HCT116 (cell line): ENCODE data around the gene EDEM3. TPM values are rescaled to one million over a fixed set of nuclear protein-coding genes. Genes with fewer than 3 reads are reported as not detected.

Experiments
- ATAC-seq: fragments of 200-7000 bp; cut with Tn5 transposase; 2 replicates; pipeline ENCODE4 v1.9.1; 2020; ENCODE audit warnings: mild to moderate bottlenecking, moderate library complexity
- BruUV-seq: library from RNA; stranded (reverse); fragments of 400-500 nt; replicated peaks from 2 replicates; lab custom pipeline; 2021; lab: Mats Ljungman, UMichigan
- CTCF ChIA-PET: fragments of 300-600 bp; sonication (Branson Sonifier 250); formaldehyde crosslinking; loops from one replicate; lab custom pipeline; 2021; ENCODE audit warnings: antibody characterized with exemption; lab: Charles Lee
- POLR2A ChIA-PET: fragments of 300-600, 350-600 bp; sonication (Branson Sonifier 250); formaldehyde crosslinking; loops from one replicate; lab custom pipeline; 2021; ENCODE audit warnings: antibody characterized with exemption; lab: Charles Lee
- RAD21 ChIA-PET, 2 experiments: fragments of 300-600 bp; sonication (Branson Sonifier 250); formaldehyde crosslinking; loops; one replicate each; lab custom pipeline; 2023; ENCODE audit warnings: low total read pairs in 2 of 2; ENCODE audit not compliant: uncharacterized antibody in 2 of 2, unreplicated experiment in 2 of 2, low non-redundant PET in 1 of 2; lab: Charles Lee
- DNase-seq: peaks from one replicate; pipeline ENCODE4 v3.0.0-alpha.2; 2010; ENCODE audit warnings: low read depth, low spot score
- H2AFZ ChIP-seq: fragments of 200-600 bp; shearing (Covaris generic), sonication (generic); 2 replicates; pipeline ENCODE4 v1.6.1; 2017; ENCODE audit warnings: low read depth, mixed run types, mixed read lengths, antibody characterized with exemption, low read length; ENCODE audit not compliant: poor library complexity, severe bottlenecking
- H3K27ac ChIP-seq: 2 replicates; pipeline ENCODE4 v1.5.1; 2012; ENCODE audit warnings: low read depth, low read length
- H3K27me3 ChIP-seq: fragments of 200-600 bp; sonication (generic); 2 replicates; pipeline ENCODE4 v1.6.1; 2016; ENCODE audit warnings: mixed run types, low read length, mixed read lengths; ENCODE audit not compliant: insufficient read depth
- H3K36me3 ChIP-seq, 2 experiments: fragments of 200-500 bp in 1 of 2; fragments of 200-600 bp in 1 of 2; sonication (Bioruptor generic) in 1 of 2; sonication (generic) in 1 of 2; 2 replicates each; pipeline versions ENCODE4 v1.5.1 to v1.6.1; 2014 to 2016; ENCODE audit warnings: low read length in 2 of 2, inconsistent platforms in 1 of 2, mixed read lengths in 1 of 2, mixed run types in 1 of 2; ENCODE audit not compliant: insufficient read depth in 2 of 2, control insufficient read depth in 1 of 2
- H3K4me1 ChIP-seq, 2 experiments: fragments of 200-600 bp in 1 of 2; sonication (generic) in 1 of 2; 2 replicates each; pipeline versions ENCODE4 v1.5.1 to v1.6.1; 2012 to 2017; ENCODE audit warnings: low read length in 2 of 2, inconsistent platforms in 1 of 2, mild to moderate bottlenecking in 1 of 2, mixed read lengths in 1 of 2, mixed run types in 1 of 2, moderate library complexity in 1 of 2; ENCODE audit not compliant: insufficient read depth in 2 of 2, control insufficient read depth in 1 of 2
- H3K4me2 ChIP-seq: fragments of 200-600 bp; sonication (generic); 2 replicates; pipeline ENCODE4 v1.6.1; 2017; ENCODE audit warnings: mixed run types, low read length, mixed read lengths
- H3K4me3 ChIP-seq, 2 experiments: fragments of 200-600 bp in 1 of 2; sonication (generic) in 1 of 2; replicated peaks in 1 of 2; 2 replicates each; pipeline ENCODE4 v1.5.1; 2011 to 2016; ENCODE audit warnings: low read length in 2 of 2, control low read depth in 1 of 2, low read depth in 1 of 2, mild to moderate bottlenecking in 1 of 2, mixed read lengths in 1 of 2, mixed run types in 1 of 2
- H3K79me2 ChIP-seq: fragments of 200-600 bp; sonication (generic); 2 replicates; pipeline ENCODE4 v1.6.1; 2017; ENCODE audit warnings: mild to moderate bottlenecking, mixed run types, low read length, moderate library complexity, mixed read lengths; ENCODE audit not compliant: insufficient read depth
- H3K9ac ChIP-seq: fragments of 200-600 bp; sonication (generic); 2 replicates; pipeline ENCODE4 v1.6.1; 2016; ENCODE audit warnings: low read length, mixed read lengths
- H3K9me2 ChIP-seq: fragments of 200-600 bp; sonication (generic), shearing (Covaris generic); 2 replicates; pipeline ENCODE4 v1.6.1; 2017; ENCODE audit warnings: mixed run types, mild to moderate bottlenecking, moderate library complexity; ENCODE audit not compliant: insufficient read depth
- H3K9me3 ChIP-seq, 2 experiments: fragments of 200-500 bp in 1 of 2; fragments of 200-600 bp in 1 of 2; sonication (Bioruptor generic) in 1 of 2; sonication (generic) in 1 of 2; 2 replicates each; pipeline ENCODE4 v1.6.1; 2014 to 2017; ENCODE audit warnings: low read length in 2 of 2, mixed read lengths in 2 of 2, inconsistent platforms in 1 of 2, low read depth in 1 of 2, mild to moderate bottlenecking in 1 of 2, mixed run types in 1 of 2, moderate library complexity in 1 of 2; ENCODE audit not compliant: control insufficient read depth in 1 of 2, insufficient read depth in 1 of 2
- H4K20me1 ChIP-seq: fragments of 200-600 bp; sonication (generic), shearing (Covaris generic); 2 replicates; pipeline ENCODE4 v1.6.1; 2017; ENCODE audit warnings: mixed run types, mild to moderate bottlenecking, moderate library complexity; ENCODE audit not compliant: insufficient read depth
- intact Hi-C: fragments of 100-400 bp; cut with micrococcal nuclease; formaldehyde crosslinking; loops from 2 replicates; pipeline ENCODE4 v1.10.0; 2022
- total RNA-seq: library from RNA; stranded (reverse); gene quantifications from one replicate; pipeline ENCODE4 v1.2.1, GENCODE V29; 2021; ENCODE audit not compliant: unreplicated experiment
- TF ChIP-seq, protein P1 (sequence below): IDR thresholded peaks from 2 replicates; pipeline ENCODE4 v1.6.1; 2012; ENCODE audit warnings: low read depth
- TF ChIP-seq, protein P2 (sequence below), 3 experiments: fragments of 200-600 bp in 1 of 3; sonication (generic) in 1 of 3; IDR thresholded peaks in 2 of 3; conservative IDR thresholded peaks in 1 of 3; 2 replicates each; pipeline ENCODE4 v1.5.1; 2012 to 2017; ENCODE audit warnings: low read depth in 2 of 3, low read length in 2 of 3, antibody characterized with exemption in 1 of 3, borderline replicate concordance in 1 of 3, control low read depth in 1 of 3, mild to moderate bottlenecking in 1 of 3, mixed read lengths in 1 of 3, mixed run types in 1 of 3, moderate library complexity in 1 of 3; ENCODE audit not compliant: insufficient read depth in 1 of 3

Gene EDEM3
- total RNA-seq, 1 experiment from 2014 or later, result 14.9 TPM

DNA sequence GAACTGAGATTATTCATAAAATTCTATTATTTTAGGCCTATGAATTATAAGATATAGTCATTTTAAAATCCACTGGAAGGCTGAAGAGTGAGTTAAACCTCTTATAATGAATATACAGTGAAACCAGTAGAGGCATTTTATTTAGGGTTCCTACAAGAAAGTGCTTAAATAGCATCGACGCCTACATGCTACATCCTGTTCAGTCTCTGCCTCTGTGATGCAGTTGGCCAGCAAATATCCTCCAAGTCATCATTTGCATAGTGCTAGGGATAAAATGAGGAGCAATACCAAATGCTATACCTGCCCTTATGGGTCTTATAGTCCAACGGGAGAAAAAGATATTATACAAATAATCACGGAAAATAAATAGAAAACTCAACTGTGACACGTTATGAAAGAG is 59.6 kb downstream of the EDEM3 start:
- Histone ChIP-seq H3K9me3 (no peaks in the 10 kb centered on the region), H3K79me2 (no peaks in the 10 kb centered on the region), H2AFZ (no peak overlapping the region), H3K36me3 (peaks cover 0 to 4% of the 10 kb centered on the region in 2 experiments; a peak in 1 of 4 replicates), H3K4me2 (no peak overlapping the region), H3K9me2 (no peaks in the 10 kb centered on the region), H3K9ac (no peak overlapping the region), H3K27me3 (no peaks in the 10 kb centered on the region), H4K20me1 (no peaks in the 10 kb centered on the region), H3K4me3 (no peak overlapping the region), H3K27ac (no peak overlapping the region), H3K4me1 (no peaks in the 10 kb centered on the region)
- TF ChIP-seq, protein P1, sequence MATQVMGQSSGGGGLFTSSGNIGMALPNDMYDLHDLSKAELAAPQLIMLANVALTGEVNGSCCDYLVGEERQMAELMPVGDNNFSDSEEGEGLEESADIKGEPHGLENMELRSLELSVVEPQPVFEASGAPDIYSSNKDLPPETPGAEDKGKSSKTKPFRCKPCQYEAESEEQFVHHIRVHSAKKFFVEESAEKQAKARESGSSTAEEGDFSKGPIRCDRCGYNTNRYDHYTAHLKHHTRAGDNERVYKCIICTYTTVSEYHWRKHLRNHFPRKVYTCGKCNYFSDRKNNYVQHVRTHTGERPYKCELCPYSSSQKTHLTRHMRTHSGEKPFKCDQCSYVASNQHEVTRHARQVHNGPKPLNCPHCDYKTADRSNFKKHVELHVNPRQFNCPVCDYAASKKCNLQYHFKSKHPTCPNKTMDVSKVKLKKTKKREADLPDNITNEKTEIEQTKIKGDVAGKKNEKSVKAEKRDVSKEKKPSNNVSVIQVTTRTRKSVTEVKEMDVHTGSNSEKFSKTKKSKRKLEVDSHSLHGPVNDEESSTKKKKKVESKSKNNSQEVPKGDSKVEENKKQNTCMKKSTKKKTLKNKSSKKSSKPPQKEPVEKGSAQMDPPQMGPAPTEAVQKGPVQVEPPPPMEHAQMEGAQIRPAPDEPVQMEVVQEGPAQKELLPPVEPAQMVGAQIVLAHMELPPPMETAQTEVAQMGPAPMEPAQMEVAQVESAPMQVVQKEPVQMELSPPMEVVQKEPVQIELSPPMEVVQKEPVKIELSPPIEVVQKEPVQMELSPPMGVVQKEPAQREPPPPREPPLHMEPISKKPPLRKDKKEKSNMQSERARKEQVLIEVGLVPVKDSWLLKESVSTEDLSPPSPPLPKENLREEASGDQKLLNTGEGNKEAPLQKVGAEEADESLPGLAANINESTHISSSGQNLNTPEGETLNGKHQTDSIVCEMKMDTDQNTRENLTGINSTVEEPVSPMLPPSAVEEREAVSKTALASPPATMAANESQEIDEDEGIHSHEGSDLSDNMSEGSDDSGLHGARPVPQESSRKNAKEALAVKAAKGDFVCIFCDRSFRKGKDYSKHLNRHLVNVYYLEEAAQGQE, result no peak
- TF ChIP-seq, protein P2, sequence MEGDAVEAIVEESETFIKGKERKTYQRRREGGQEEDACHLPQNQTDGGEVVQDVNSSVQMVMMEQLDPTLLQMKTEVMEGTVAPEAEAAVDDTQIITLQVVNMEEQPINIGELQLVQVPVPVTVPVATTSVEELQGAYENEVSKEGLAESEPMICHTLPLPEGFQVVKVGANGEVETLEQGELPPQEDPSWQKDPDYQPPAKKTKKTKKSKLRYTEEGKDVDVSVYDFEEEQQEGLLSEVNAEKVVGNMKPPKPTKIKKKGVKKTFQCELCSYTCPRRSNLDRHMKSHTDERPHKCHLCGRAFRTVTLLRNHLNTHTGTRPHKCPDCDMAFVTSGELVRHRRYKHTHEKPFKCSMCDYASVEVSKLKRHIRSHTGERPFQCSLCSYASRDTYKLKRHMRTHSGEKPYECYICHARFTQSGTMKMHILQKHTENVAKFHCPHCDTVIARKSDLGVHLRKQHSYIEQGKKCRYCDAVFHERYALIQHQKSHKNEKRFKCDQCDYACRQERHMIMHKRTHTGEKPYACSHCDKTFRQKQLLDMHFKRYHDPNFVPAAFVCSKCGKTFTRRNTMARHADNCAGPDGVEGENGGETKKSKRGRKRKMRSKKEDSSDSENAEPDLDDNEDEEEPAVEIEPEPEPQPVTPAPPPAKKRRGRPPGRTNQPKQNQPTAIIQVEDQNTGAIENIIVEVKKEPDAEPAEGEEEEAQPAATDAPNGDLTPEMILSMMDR (IDR thresholded peaks at IDR 0.05 in 2 of 3, conservative IDR thresholded peaks at IDR 0.05 in 1 of 3; ENCODE audit: borderline replicate concordance in 1 of 3, insufficient read depth in 1 of 3, low read depth in 2 of 3, low read length in 2 of 3), result no peak
- RAD21 ChIA-PET, result no interaction called here
- POLR2A ChIA-PET, result no interaction called here
- CTCF ChIA-PET, result no interaction called here
- no peak for ATAC-seq
- BruUV-seq, result no TSS peak
- intact Hi-C loops, result no loop called here
- DNase-seq, result no peak
